ENCODE results near the gene A1BG. TPM values are rescaled to one million over a fixed set of nuclear protein-coding genes. Genes with fewer than 3 reads are reported as not detected.

Gene A1BG
- polyA plus RNA-seq, 3 donors = 30.2 to 54.5 (median 35.3) TPM

- Mint-ChIP-seq H3K4me3 (no peak overlapping the region), H3K36me3 (peaks cover 10% of the 10 kb centered on the region in 2 donors), H3K9me3 (no peaks in the 10 kb centered on the region), H3K27me3 (ENCODE audit: low read depth in 3 of 3) (no peaks in the 10 kb centered on the region), H3K4me1 (peaks cover 6% of the 10 kb centered on the region), H3K27ac (no peak overlapping the region)
- Histone ChIP-seq H3K27ac (ENCODE audit: low read depth in 1 of 2, low read length in 2 of 2) (no peak overlapping the region), H2AFZ (ENCODE audit: insufficient read depth, low read depth, low read length, poor library complexity, severe bottlenecking) (no peak overlapping the region), H3K79me2 (ENCODE audit: insufficient read depth, low read length) (peaks cover 20% of the 10 kb centered on the region), H3K4me2 (replicated peaks; ENCODE audit: extremely low read depth, low read length, poor library complexity, severe bottlenecking) (no peak overlapping the region), H3K27me3 (ENCODE audit: control insufficient read depth in 2 of 2, insufficient read depth in 2 of 2, low read length in 2 of 2) (no peaks in the 10 kb centered on the region), H3K4me1 (ENCODE audit: control insufficient read depth in 1 of 2, insufficient read depth in 2 of 2, low read length in 2 of 2) (peaks cover 18 to 19% of the 10 kb centered on the region in 2 donors), H3K9me3 (replicated peaks in 1 of 2; ENCODE audit: control insufficient read depth in 1 of 2, insufficient read depth in 1 of 2, low read length in 2 of 2) (no peaks in the 10 kb centered on the region), H3K9ac (ENCODE audit: insufficient read depth, low read length, poor library complexity, severe bottlenecking) (no peak overlapping the region), H3K4me3 (replicated peaks in 1 of 3; ENCODE audit: low read depth in 2 of 3, low read length in 3 of 3) (no peak overlapping the region), H4K20me1 (ENCODE audit: insufficient read depth, low read length) (no peaks in the 10 kb centered on the region), H3K36me3 (replicated peaks in 1 of 2; ENCODE audit: control insufficient read depth in 1 of 2, insufficient read depth in 2 of 2, low read length in 2 of 2) (peaks cover 6 to 8% of the 10 kb centered on the region in 2 donors)
- intact Hi-C loops (cut with micrococcal nuclease) = no loop called here
- TF ChIP-seq CTCF (IDR thresholded peaks at IDR 0.05) = no peak
- DNase-seq = no peak
- WGBS (ENCODE audit: insufficient coverage) = 93% methylated on average over 3 of the region's 4 CpGs
Observed at GRCh38 chr19:58330458-58330857, 22.8 kb downstream of the A1BG start.

GRCh38 chr19:58328999-58329398 is 24.3 kb downstream of the A1BG start:
- H3K4me3 ChIP-seq (replicated peaks in 1 of 3; ENCODE audit: low read depth in 2 of 3, low read length in 3 of 3) = no peak overlapping the region
- DNase-seq = no peak
- Mint-ChIP-seq H3K4me3 (no peak overlapping the region), H3K4me1 (peaks cover 6% of the 10 kb centered on the region), H3K9me3 (no peaks in the 10 kb centered on the region), H3K27me3 (ENCODE audit: low read depth in 3 of 3) (no peaks in the 10 kb centered on the region), H3K36me3 (no peaks in the 10 kb centered on the region), H3K27ac (peak overlapping the region in 1 of 7 donors; percentile 56)
- H3K27ac ChIP-seq (ENCODE audit: low read depth in 1 of 2, low read length in 2 of 2) = peak overlapping the region in 1 of 2 donors; percentile 97
- intact Hi-C loops (cut with micrococcal nuclease) = loop anchor here in 1 of 2 donors (5.0 kb wide), 1 partner anchor 78 kb away; the partner anchor contains the start of gene ZNF584
- no peak overlapping the region for H3K9ac ChIP-seq (ENCODE audit: insufficient read depth, low read length, poor library complexity, severe bottlenecking)
- WGBS (ENCODE audit: insufficient coverage) = 70% methylated on average over 9 of the region's 10 CpGs
- no peaks in the 10 kb centered on the region for H3K27me3 ChIP-seq (ENCODE audit: control insufficient read depth in 2 of 2, insufficient read depth in 2 of 2, low read length in 2 of 2)
- no peaks in the 10 kb centered on the region for H3K9me3 ChIP-seq (replicated peaks in 1 of 2; ENCODE audit: control insufficient read depth in 1 of 2, insufficient read depth in 1 of 2, low read length in 2 of 2)
- no peak for TF ChIP-seq CTCF (IDR thresholded peaks at IDR 0.05)
- H4K20me1 ChIP-seq (ENCODE audit: insufficient read depth, low read length) = no peaks in the 10 kb centered on the region
- peaks cover 18 to 19% of the 10 kb centered on the region in 2 donors for H3K4me1 ChIP-seq (ENCODE audit: control insufficient read depth in 1 of 2, insufficient read depth in 2 of 2, low read length in 2 of 2)
- peaks cover 20% of the 10 kb centered on the region for H3K79me2 ChIP-seq (ENCODE audit: insufficient read depth, low read length)
- H3K4me2 ChIP-seq (replicated peaks; ENCODE audit: extremely low read depth, low read length, poor library complexity, severe bottlenecking) = no peak overlapping the region
- H3K36me3 ChIP-seq (replicated peaks in 1 of 2; ENCODE audit: control insufficient read depth in 1 of 2, insufficient read depth in 2 of 2, low read length in 2 of 2) = no peaks in the 10 kb centered on the region
- no peak overlapping the region for H2AFZ ChIP-seq (ENCODE audit: insufficient read depth, low read depth, low read length, poor library complexity, severe bottlenecking)
